ENCODE data around the gene HPCAL1. TPM values are rescaled to one million over a fixed set of nuclear protein-coding genes. Genes with fewer than 3 reads are reported as not detected.

The HPCAL1 gene
- total and polyA plus RNA-seq, 4 experiments from 2014 or later, result 77.1 to 114 (median 90.4) TPM

DNA sequence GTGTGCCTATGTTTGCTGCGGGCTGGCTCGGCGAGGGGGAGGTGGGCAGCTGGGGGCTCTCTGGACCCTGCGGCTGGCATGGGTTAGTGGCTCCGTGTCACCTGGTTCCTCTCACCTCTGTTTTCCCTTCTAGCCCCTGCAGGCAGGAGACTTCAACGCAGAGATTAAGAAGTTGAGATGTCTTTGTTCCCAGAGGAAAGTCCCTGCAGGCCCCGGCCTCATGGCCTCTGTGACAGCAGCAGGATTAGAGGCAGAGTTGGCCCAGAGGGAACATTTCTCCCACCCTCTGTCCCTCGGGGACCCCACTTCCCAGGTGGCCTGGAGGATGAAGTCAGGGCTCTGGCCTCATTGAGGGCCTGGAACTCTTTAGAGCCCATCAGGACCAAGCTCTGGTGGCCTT is 56.5 kb downstream of the HPCAL1 start:
- H3K9me3 ChIP-seq (ENCODE audit: control insufficient read depth in 1 of 2, low read length in 2 of 2), result no peaks in the 10 kb centered on the region
- Mint-ChIP-seq H3K9me3 (no peaks in the 10 kb centered on the region), H3K4me3 (no peak overlapping the region), H3K4me1 (peaks cover 22 to 80% (median 41%) of the 10 kb centered on the region in 4 donors), H3K27ac (peak overlapping the region in 3 of 7 donors; percentile 30 to 76 (median 32)), H3K36me3 (peaks cover 10 to 40% of the 10 kb centered on the region in 2 donors), H3K27me3 (no peaks in the 10 kb centered on the region)
- CTCF ChIA-PET (ENCODE audit: partially characterized antibody), result no interaction called here
- DNase-seq, result no peak
- no peaks in the 10 kb centered on the region for H3K36me3 ChIP-seq (ENCODE audit: insufficient read depth, low read length)
- intact Hi-C loops (cut with micrococcal nuclease), result no loop called here
- no peak overlapping the region for H3K27ac ChIP-seq (ENCODE audit: low read depth, low read length)
- POLR2A ChIA-PET (ENCODE audit: partially characterized antibody), result no interaction called here
- no peak overlapping the region for H3K4me3 ChIP-seq (ENCODE audit: low read length in 2 of 2)
- peaks cover 16% of the 10 kb centered on the region for H3K4me1 ChIP-seq (ENCODE audit: insufficient read depth, low read length)
- H3K27me3 ChIP-seq (ENCODE audit: insufficient read depth, low read length), result no peaks in the 10 kb centered on the region

DNA sequence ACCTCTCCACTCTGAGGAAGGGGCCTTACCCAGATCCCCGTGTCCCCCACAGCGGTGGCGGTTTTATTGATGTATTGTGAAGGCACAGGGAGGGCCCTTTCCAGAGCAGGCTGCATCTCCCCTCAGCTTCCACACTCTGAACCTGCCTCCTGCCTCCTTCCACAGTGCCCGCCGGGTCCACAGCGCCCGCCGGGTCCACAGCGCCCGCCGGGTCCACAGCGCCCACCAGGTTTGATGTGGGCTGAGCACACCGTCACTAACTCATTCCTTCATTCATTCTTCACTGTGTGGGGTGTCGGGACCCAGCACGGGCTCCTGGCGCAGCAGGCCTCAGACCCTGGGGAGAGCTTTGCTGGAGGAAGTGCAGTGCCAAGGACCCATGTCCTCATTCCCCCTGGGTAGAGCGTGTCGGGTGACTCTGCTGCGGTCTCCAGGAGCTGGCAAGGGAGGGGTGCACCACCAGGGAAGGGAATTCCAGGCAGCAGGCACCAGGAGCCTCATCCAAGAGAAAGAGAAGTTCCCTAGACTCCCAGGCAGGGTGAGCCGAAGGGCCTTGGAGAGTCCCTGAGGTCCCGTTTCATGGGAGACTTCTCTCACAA is 57.1 kb downstream of the HPCAL1 start:
- H3K27me3 Mint-ChIP-seq, result no peaks in the 10 kb centered on the region
- no peak overlapping the region for H3K4me3 Mint-ChIP-seq
- H3K27ac Mint-ChIP-seq, result peak overlapping the region in 3 of 7 donors; percentile 30 to 76 (median 32)
- Histone ChIP-seq H3K4me3 (ENCODE audit: low read length in 2 of 2) (no peak overlapping the region), H3K27ac (ENCODE audit: low read depth, low read length) (no peak overlapping the region), H3K4me1 (ENCODE audit: insufficient read depth, low read length) (peaks cover 18% of the 10 kb centered on the region), H3K36me3 (ENCODE audit: insufficient read depth, low read length) (no peaks in the 10 kb centered on the region), H3K27me3 (ENCODE audit: insufficient read depth, low read length) (no peaks in the 10 kb centered on the region), H3K9me3 (ENCODE audit: control insufficient read depth in 1 of 2, low read length in 2 of 2) (no peaks in the 10 kb centered on the region)
- H3K9me3 Mint-ChIP-seq, result no peaks in the 10 kb centered on the region
- POLR2A ChIA-PET (ENCODE audit: partially characterized antibody), result interaction anchor here (0.7 kb wide), 1 partner anchor 62 kb away, joined by 3 read pairs; no protein-coding TSS in a partner anchor
- CTCF ChIA-PET (ENCODE audit: partially characterized antibody), result no interaction called here
- intact Hi-C loops (cut with micrococcal nuclease), result no loop called here
- peaks cover 19 to 78% (median 41%) of the 10 kb centered on the region in 4 donors for H3K4me1 Mint-ChIP-seq
- peaks cover 6 to 37% of the 10 kb centered on the region in 2 donors for H3K36me3 Mint-ChIP-seq
- DNase-seq, result no peak

DNA sequence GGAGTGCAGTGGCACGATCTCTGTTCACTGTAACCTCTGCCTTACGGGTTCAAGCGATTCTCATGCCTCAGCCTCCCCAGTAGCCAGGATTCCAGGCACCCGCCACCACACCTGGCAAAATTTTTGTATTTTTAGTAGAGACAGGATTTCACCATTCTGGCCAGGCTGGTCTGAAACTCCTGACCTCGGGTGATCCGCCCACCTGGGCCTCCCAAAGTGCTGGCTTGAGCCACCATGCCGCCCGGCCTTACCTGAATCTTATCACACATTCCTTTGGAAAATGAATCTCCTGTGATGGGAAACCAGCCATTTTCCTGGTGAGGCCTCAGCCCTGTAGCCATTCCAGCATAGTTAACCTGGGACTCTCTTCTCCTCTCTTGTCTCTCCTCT is 57.8 kb downstream of the HPCAL1 start:
- no peaks in the 10 kb centered on the region for H3K27me3 Mint-ChIP-seq
- DNase-seq, result no peak
- H3K36me3 Mint-ChIP-seq, result peaks cover 5 to 34% of the 10 kb centered on the region in 2 donors
- Histone ChIP-seq H3K36me3 (ENCODE audit: insufficient read depth, low read length) (no peaks in the 10 kb centered on the region), H3K27ac (ENCODE audit: low read depth, low read length) (no peak overlapping the region), H3K4me3 (ENCODE audit: low read length in 2 of 2) (no peak overlapping the region), H3K9me3 (ENCODE audit: control insufficient read depth in 1 of 2, low read length in 2 of 2) (no peaks in the 10 kb centered on the region), H3K4me1 (ENCODE audit: insufficient read depth, low read length) (peaks cover 20% of the 10 kb centered on the region), H3K27me3 (ENCODE audit: insufficient read depth, low read length) (no peaks in the 10 kb centered on the region)
- H3K4me1 Mint-ChIP-seq, result peaks cover 20 to 81% (median 40%) of the 10 kb centered on the region in 4 donors
- no peak overlapping the region for H3K4me3 Mint-ChIP-seq
- H3K9me3 Mint-ChIP-seq, result no peaks in the 10 kb centered on the region
- POLR2A ChIA-PET (ENCODE audit: partially characterized antibody), result interaction anchor here (0.7 kb wide), 1 partner anchor 62 kb away, joined by 3 read pairs; no protein-coding TSS in a partner anchor
- peak overlapping the region in 2 of 7 donors; percentile 27 to 72 for H3K27ac Mint-ChIP-seq
- intact Hi-C loops (cut with micrococcal nuclease), result no loop called here
- CTCF ChIA-PET (ENCODE audit: partially characterized antibody), result no interaction called here

- Histone ChIP-seq H3K36me3 (ENCODE audit: insufficient read depth, low read length) (no peaks in the 10 kb centered on the region), H3K4me3 (ENCODE audit: low read length in 2 of 2) (no peak overlapping the region), H3K27ac (ENCODE audit: low read depth, low read length) (no peak overlapping the region), H3K27me3 (ENCODE audit: insufficient read depth, low read length) (no peaks in the 10 kb centered on the region), H3K4me1 (ENCODE audit: insufficient read depth, low read length) (peaks cover 15% of the 10 kb centered on the region), H3K9me3 (ENCODE audit: control insufficient read depth in 1 of 2, low read length in 2 of 2) (no peaks in the 10 kb centered on the region)
- peaks cover 16 to 76% (median 36%) of the 10 kb centered on the region in 4 donors for H3K4me1 Mint-ChIP-seq
- H3K36me3 Mint-ChIP-seq, result peaks cover 5 to 29% of the 10 kb centered on the region in 2 donors
- no peaks in the 10 kb centered on the region for H3K9me3 Mint-ChIP-seq
- DNase-seq, result no peak
- H3K4me3 Mint-ChIP-seq, result no peak overlapping the region
- no peaks in the 10 kb centered on the region for H3K27me3 Mint-ChIP-seq
- peak overlapping the region in 5 of 7 donors; percentile 3 to 72 (median 30) for H3K27ac Mint-ChIP-seq
- CTCF ChIA-PET (ENCODE audit: partially characterized antibody), result interaction anchor here (1.7 kb wide), 1 partner anchor 48 kb away, joined by 12 read pairs; no protein-coding TSS in a partner anchor
- POLR2A ChIA-PET (ENCODE audit: partially characterized antibody), result interaction anchor here (0.9 kb wide), 1 partner anchor 48 kb away, joined by 3 read pairs; no protein-coding TSS in a partner anchor
- intact Hi-C loops (cut with micrococcal nuclease), result no loop called here
Observed at GRCh38 chr2:10360850-10361588, 58.3 kb downstream of the HPCAL1 start.

GRCh38 chr2:10362096-10362897 is 59.6 kb downstream of the HPCAL1 start:
- DNase-seq, result no peak
- POLR2A ChIA-PET (ENCODE audit: partially characterized antibody), result interaction anchor here (0.9 to 1.1 kb wide), 2 partner anchors 22 to 46 kb away, joined by 3 read pairs; no protein-coding TSS in a partner anchor

GRCh38 chr2:10362898-10363454 is 60.3 kb downstream of the HPCAL1 start:
- Mint-ChIP-seq H3K9me3 (no peaks in the 10 kb centered on the region), H3K4me3 (no peak overlapping the region), H3K27me3 (no peaks in the 10 kb centered on the region), H3K27ac (peak overlapping the region in 1 of 7 donors; percentile 29), H3K36me3 (peaks cover 5 to 25% of the 10 kb centered on the region in 2 donors), H3K4me1 (peaks cover 16 to 72% (median 35%) of the 10 kb centered on the region in 4 donors)
- Histone ChIP-seq H3K27me3 (ENCODE audit: insufficient read depth, low read length) (no peaks in the 10 kb centered on the region), H3K4me1 (ENCODE audit: insufficient read depth, low read length) (peaks cover 7% of the 10 kb centered on the region), H3K9me3 (ENCODE audit: control insufficient read depth in 1 of 2, low read length in 2 of 2) (no peaks in the 10 kb centered on the region), H3K36me3 (ENCODE audit: insufficient read depth, low read length) (no peaks in the 10 kb centered on the region), H3K4me3 (ENCODE audit: low read length in 2 of 2) (no peak overlapping the region), H3K27ac (ENCODE audit: low read depth, low read length) (no peak overlapping the region)
- intact Hi-C loops (cut with micrococcal nuclease), result no loop called here
- ChIA-PET CTCF (ENCODE audit: partially characterized antibody) (interaction anchor here (1.7 kb wide), 1 partner anchor 46 kb away, joined by 12 read pairs; no protein-coding TSS in a partner anchor), POLR2A (ENCODE audit: partially characterized antibody) (interaction anchor here (1.1 kb wide), 1 partner anchor 23 kb away, joined by 3 read pairs; no protein-coding TSS in a partner anchor)
- DNase-seq, result no peak

More at GRCh38 chr2:10362096-10362897, 59.6 kb downstream of the HPCAL1 start:
- Histone ChIP-seq H3K4me1 (ENCODE audit: insufficient read depth, low read length) (peaks cover 6% of the 10 kb centered on the region), H3K27me3 (ENCODE audit: insufficient read depth, low read length) (no peaks in the 10 kb centered on the region), H3K27ac (ENCODE audit: low read depth, low read length) (no peak overlapping the region), H3K9me3 (ENCODE audit: control insufficient read depth in 1 of 2, low read length in 2 of 2) (no peaks in the 10 kb centered on the region), H3K4me3 (ENCODE audit: low read length in 2 of 2) (no peak overlapping the region), H3K36me3 (ENCODE audit: insufficient read depth, low read length) (no peaks in the 10 kb centered on the region)
- Mint-ChIP-seq H3K27me3 (no peaks in the 10 kb centered on the region), H3K4me1 (peaks cover 15 to 73% (median 35%) of the 10 kb centered on the region in 4 donors), H3K27ac (peak overlapping the region in 4 of 7 donors; percentile 15 to 74 (median 32)), H3K9me3 (no peaks in the 10 kb centered on the region), H3K4me3 (no peak overlapping the region), H3K36me3 (peaks cover 5 to 29% of the 10 kb centered on the region in 2 donors)
- CTCF ChIA-PET (ENCODE audit: partially characterized antibody), result interaction anchor here (1.7 kb wide), 1 partner anchor 46 kb away, joined by 12 read pairs; no protein-coding TSS in a partner anchor
- intact Hi-C loops (cut with micrococcal nuclease), result no loop called here
